Effector CD4-positive, alpha-beta T cell (primary cell): Measurements from ENCODE around the gene PIAS1.

Experiments
- DNase-seq: peaks from one replicate; pipeline ENCODE4 v3.0.0-alpha.2; 2020

The PIAS1 gene

GRCh38 chr15:68063606-68064005 is 9.5 kb downstream of the PIAS1 start:
- DNase-seq, result no peak

- DNase-seq, result no peak
Observed at GRCh38 chr15:68073576-68074288, 19.6 kb downstream of the PIAS1 start.

- DNase-seq, result no peak
Observed at GRCh38 chr15:68075764-68076385, 21.8 kb downstream of the PIAS1 start.

GRCh38 chr15:68078365-68078764 is 24.2 kb downstream of the PIAS1 start:
- DNase-seq, result no peak

- DNase-seq, result no peak
Observed at GRCh38 chr15:68080334-68080733, 26.2 kb downstream of the PIAS1 start.

- no peak for DNase-seq
Observed at GRCh38 chr15:68080783-68081182, 26.7 kb downstream of the PIAS1 start.

- no peak for DNase-seq
Observed at GRCh38 chr15:68081869-68082505, 27.9 kb downstream of the PIAS1 start.

- no peak for DNase-seq
Observed at GRCh38 chr15:68082735-68083134, 28.6 kb downstream of the PIAS1 start.

GRCh38 chr15:68083463-68083862 is 29.3 kb downstream of the PIAS1 start:
- DNase-seq, result no peak

- no peak for DNase-seq
Observed at GRCh38 chr15:68085052-68085451, 30.9 kb downstream of the PIAS1 start.

- DNase-seq, result no peak
Observed at GRCh38 chr15:68091743-68092142, 37.6 kb downstream of the PIAS1 start.

GRCh38 chr15:68096099-68096498 is 42.0 kb downstream of the PIAS1 start:
- DNase-seq, result no peak

- no peak for DNase-seq
Observed at GRCh38 chr15:68097029-68097428, 42.9 kb downstream of the PIAS1 start.

GRCh38 chr15:68098465-68098864 is 44.4 kb downstream of the PIAS1 start:
- DNase-seq, result no peak

- DNase-seq, result no peak
Observed at GRCh38 chr15:68100194-68100593, 46.1 kb downstream of the PIAS1 start.

- no peak for DNase-seq
Observed at GRCh38 chr15:68103603-68104002, 49.5 kb downstream of the PIAS1 start.

- DNase-seq, result no peak
Observed at GRCh38 chr15:68106656-68107055, 52.5 kb downstream of the PIAS1 start.

GRCh38 chr15:68107142-68107541 is 53.0 kb downstream of the PIAS1 start:
- no peak for DNase-seq

- DNase-seq, result no peak
Observed at GRCh38 chr15:68112706-68113105, 58.6 kb downstream of the PIAS1 start.

- no peak for DNase-seq
Observed at GRCh38 chr15:68113273-68113672, 59.2 kb downstream of the PIAS1 start.

- no peak for DNase-seq
Observed at GRCh38 chr15:68113751-68114150, 59.6 kb downstream of the PIAS1 start.

- DNase-seq, result no peak
Observed at GRCh38 chr15:68114356-68114755, 60.2 kb downstream of the PIAS1 start.

GRCh38 chr15:68114840-68115239 is 60.7 kb downstream of the PIAS1 start:
- DNase-seq, result no peak

- no peak for DNase-seq
Observed at GRCh38 chr15:68124700-68125099, 70.6 kb downstream of the PIAS1 start.
